ENCODE data around the gene ARHGAP24.

Gene ARHGAP24

DNA sequence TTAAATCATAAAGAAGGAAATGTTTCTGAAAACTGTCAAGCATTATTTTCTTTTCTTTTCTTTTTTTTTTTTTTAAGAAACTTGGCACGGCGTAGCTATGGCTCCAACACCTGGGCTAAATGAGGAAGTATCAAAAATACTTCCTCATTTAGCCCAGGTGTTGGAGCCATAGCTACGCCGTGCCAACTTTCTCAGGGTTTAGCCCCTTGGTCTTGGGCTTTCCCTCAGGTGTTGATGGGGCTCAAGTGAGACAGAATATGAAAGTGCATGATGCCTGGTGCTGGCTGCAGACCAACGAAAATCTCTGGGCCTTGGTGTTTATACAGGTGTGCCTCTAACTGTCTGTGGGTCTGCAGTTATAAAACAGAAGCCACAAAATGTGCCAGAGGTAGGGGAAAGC, 132.7 kb downstream of the ARHGAP24 start:
- H3K18ac ChIP-seq (ENCODE audit: low read length) = no peak overlapping the region
- no peaks in the 10 kb centered on the region for H3K27me3 ChIP-seq (ENCODE audit: insufficient read depth, low read length, poor library complexity)
- no peak overlapping the region for H3K4ac ChIP-seq (ENCODE audit: low read depth, low read length)
- H3K27ac ChIP-seq (ENCODE audit: low read depth, low read length) = no peak overlapping the region
- H3K36me3 ChIP-seq (ENCODE audit: control insufficient read depth, insufficient read depth, low read length) = no peaks in the 10 kb centered on the region
- DNase-seq = no peak
- no peaks in the 10 kb centered on the region for H3K79me2 ChIP-seq (ENCODE audit: control insufficient read depth, insufficient read depth, low read length)
- H3K23ac ChIP-seq (ENCODE audit: low read length) = no peak overlapping the region
- no peak overlapping the region for H3K9ac ChIP-seq (ENCODE audit: low read length)
- H3K4me1 ChIP-seq (ENCODE audit: control insufficient read depth, low read depth, low read length) = no peaks in the 10 kb centered on the region
- no peak overlapping the region for H2AK5ac ChIP-seq (ENCODE audit: low read length)
- H2BK5ac ChIP-seq (ENCODE audit: low read length) = no peak overlapping the region
- no peak overlapping the region for H4K5ac ChIP-seq (ENCODE audit: low read length)
- H2BK120ac ChIP-seq (ENCODE audit: low read depth, low read length) = no peak overlapping the region
- no peak overlapping the region for H3K4me3 ChIP-seq (ENCODE audit: low read length)
- no CpG with 5 or more reads among the region's 5 CpGs for WGBS (ENCODE audit: extremely low coverage, insufficient coverage, low lambda C conversion rate)
- no peak overlapping the region for H2BK15ac ChIP-seq (replicated peaks; ENCODE audit: low read depth)
- H3K56ac ChIP-seq (ENCODE audit: low read length) = no peak overlapping the region
- no peak overlapping the region for H4K8ac ChIP-seq (ENCODE audit: low read depth, low read length)
- no peak overlapping the region for H3K4me2 ChIP-seq (ENCODE audit: low read length)
- no peaks in the 10 kb centered on the region for H3K79me1 ChIP-seq (ENCODE audit: low read length)

DNA sequence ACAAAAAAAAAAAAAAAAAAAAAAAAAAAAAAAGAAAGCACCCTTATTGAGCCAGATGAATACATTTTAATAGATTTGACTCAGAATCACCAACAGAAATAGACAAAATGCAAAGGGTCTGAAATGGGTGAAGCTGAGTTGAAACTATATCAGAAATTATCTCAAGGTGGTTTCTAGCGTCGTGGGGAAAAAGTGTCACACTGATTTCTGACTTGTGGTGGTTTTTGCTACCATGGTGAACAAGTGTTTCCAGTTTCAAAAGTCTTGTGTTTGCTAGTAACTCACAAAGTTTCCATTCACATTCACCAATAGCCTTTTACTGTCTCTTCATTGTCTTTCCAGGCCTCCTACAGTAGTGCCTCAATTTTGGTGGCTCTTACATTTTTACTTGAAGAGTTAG, 135.5 kb downstream of the ARHGAP24 start:
- Histone ChIP-seq H2BK120ac (ENCODE audit: low read depth, low read length) (no peak overlapping the region), H3K79me1 (ENCODE audit: low read length) (no peaks in the 10 kb centered on the region), H3K27me3 (ENCODE audit: insufficient read depth, low read length, poor library complexity) (no peaks in the 10 kb centered on the region), H3K36me3 (ENCODE audit: control insufficient read depth, insufficient read depth, low read length) (no peaks in the 10 kb centered on the region), H3K79me2 (ENCODE audit: control insufficient read depth, insufficient read depth, low read length) (no peaks in the 10 kb centered on the region), H4K8ac (ENCODE audit: low read depth, low read length) (no peak overlapping the region), H3K18ac (ENCODE audit: low read length) (no peak overlapping the region), H3K27ac (ENCODE audit: low read depth, low read length) (no peak overlapping the region), H3K4ac (ENCODE audit: low read depth, low read length) (no peak overlapping the region), H3K56ac (ENCODE audit: low read length) (no peak overlapping the region), H3K4me1 (ENCODE audit: control insufficient read depth, low read depth, low read length) (no peaks in the 10 kb centered on the region), H3K4me3 (ENCODE audit: low read length) (no peak overlapping the region), H3K9ac (ENCODE audit: low read length) (no peak overlapping the region), H2BK15ac (replicated peaks; ENCODE audit: low read depth) (no peak overlapping the region), H4K5ac (ENCODE audit: low read length) (no peak overlapping the region), H3K4me2 (ENCODE audit: low read length) (no peak overlapping the region), H2AK5ac (ENCODE audit: low read length) (no peak overlapping the region), H2BK5ac (ENCODE audit: low read length) (no peak overlapping the region), H3K23ac (ENCODE audit: low read length) (no peak overlapping the region)
- WGBS (ENCODE audit: extremely low coverage, insufficient coverage, low lambda C conversion rate) = no CpG with 5 or more reads among the region's 2 CpGs
- DNase-seq = no peak

DNA sequence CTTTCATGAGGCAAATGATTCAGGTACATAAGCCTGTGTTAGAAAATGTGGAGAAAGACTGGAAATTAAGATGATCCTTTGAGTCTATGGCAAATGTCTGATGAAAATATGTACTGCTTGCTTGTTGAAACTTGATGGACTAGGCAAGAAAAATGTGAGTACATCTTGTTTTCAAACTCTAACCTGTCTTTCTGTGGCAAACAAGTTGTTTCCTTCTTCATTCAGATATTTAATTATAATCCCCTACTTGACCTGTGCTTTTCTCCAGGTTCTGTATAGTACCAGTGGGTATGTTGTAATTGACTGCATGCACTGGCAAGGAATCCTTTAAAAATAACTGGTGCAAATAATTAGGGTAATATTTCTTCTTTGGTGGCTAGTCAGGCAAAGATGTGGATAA, 136.7 kb downstream of the ARHGAP24 start:
- Histone ChIP-seq H4K8ac (ENCODE audit: low read depth, low read length) (no peak overlapping the region), H2BK120ac (ENCODE audit: low read depth, low read length) (no peak overlapping the region), H3K4me2 (ENCODE audit: low read length) (no peak overlapping the region), H2BK5ac (ENCODE audit: low read length) (no peak overlapping the region), H3K4me3 (ENCODE audit: low read length) (no peak overlapping the region), H2BK15ac (replicated peaks; ENCODE audit: low read depth) (no peak overlapping the region), H3K9ac (ENCODE audit: low read length) (no peak overlapping the region), H3K4me1 (ENCODE audit: control insufficient read depth, low read depth, low read length) (no peaks in the 10 kb centered on the region), H2AK5ac (ENCODE audit: low read length) (no peak overlapping the region), H3K18ac (ENCODE audit: low read length) (no peak overlapping the region), H3K79me2 (ENCODE audit: control insufficient read depth, insufficient read depth, low read length) (no peaks in the 10 kb centered on the region), H3K4ac (ENCODE audit: low read depth, low read length) (no peak overlapping the region), H3K23ac (ENCODE audit: low read length) (no peak overlapping the region), H3K36me3 (ENCODE audit: control insufficient read depth, insufficient read depth, low read length) (no peaks in the 10 kb centered on the region), H3K79me1 (ENCODE audit: low read length) (no peaks in the 10 kb centered on the region), H3K27me3 (ENCODE audit: insufficient read depth, low read length, poor library complexity) (no peaks in the 10 kb centered on the region), H4K5ac (ENCODE audit: low read length) (no peak overlapping the region), H3K27ac (ENCODE audit: low read depth, low read length) (no peak overlapping the region), H3K56ac (ENCODE audit: low read length) (no peak overlapping the region)
- no peak for DNase-seq

DNA sequence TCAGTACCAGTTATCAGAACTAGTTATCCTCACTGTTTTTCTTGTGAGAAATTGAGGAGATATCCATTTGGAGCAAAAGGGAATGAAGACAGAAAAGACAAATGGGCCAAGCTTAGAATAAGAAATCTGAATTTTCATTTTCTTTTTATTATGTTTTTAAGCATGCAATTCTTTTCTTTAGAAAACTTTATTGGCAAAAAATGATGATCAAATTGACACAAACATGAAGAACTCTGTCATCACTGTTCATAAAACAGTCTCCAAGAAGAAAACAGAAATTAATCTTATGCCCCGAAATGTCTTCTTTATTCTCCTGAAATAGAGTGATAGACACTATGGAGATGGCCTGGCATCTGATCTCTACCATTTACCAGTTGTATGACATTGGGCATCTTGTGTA, 139.0 kb downstream of the ARHGAP24 start:
- Histone ChIP-seq H3K4me1 (ENCODE audit: control insufficient read depth, low read depth, low read length) (no peaks in the 10 kb centered on the region), H2BK120ac (ENCODE audit: low read depth, low read length) (no peak overlapping the region), H4K5ac (ENCODE audit: low read length) (no peak overlapping the region), H2AK5ac (ENCODE audit: low read length) (no peak overlapping the region), H3K27me3 (ENCODE audit: insufficient read depth, low read length, poor library complexity) (no peaks in the 10 kb centered on the region), H2BK15ac (replicated peaks; ENCODE audit: low read depth) (no peak overlapping the region), H3K4ac (ENCODE audit: low read depth, low read length) (no peak overlapping the region), H3K56ac (ENCODE audit: low read length) (no peak overlapping the region), H2BK5ac (ENCODE audit: low read length) (no peak overlapping the region), H4K8ac (ENCODE audit: low read depth, low read length) (no peak overlapping the region), H3K79me2 (ENCODE audit: control insufficient read depth, insufficient read depth, low read length) (no peaks in the 10 kb centered on the region), H3K4me2 (ENCODE audit: low read length) (no peak overlapping the region), H3K79me1 (ENCODE audit: low read length) (no peaks in the 10 kb centered on the region), H3K36me3 (ENCODE audit: control insufficient read depth, insufficient read depth, low read length) (no peaks in the 10 kb centered on the region), H3K9ac (ENCODE audit: low read length) (no peak overlapping the region), H3K18ac (ENCODE audit: low read length) (no peak overlapping the region), H3K4me3 (ENCODE audit: low read length) (no peak overlapping the region), H3K23ac (ENCODE audit: low read length) (no peak overlapping the region), H3K27ac (ENCODE audit: low read depth, low read length) (no peak overlapping the region)
- no peak for DNase-seq
- no CpG with 5 or more reads among the region's 1 CpG for WGBS (ENCODE audit: extremely low coverage, insufficient coverage, low lambda C conversion rate)

DNA sequence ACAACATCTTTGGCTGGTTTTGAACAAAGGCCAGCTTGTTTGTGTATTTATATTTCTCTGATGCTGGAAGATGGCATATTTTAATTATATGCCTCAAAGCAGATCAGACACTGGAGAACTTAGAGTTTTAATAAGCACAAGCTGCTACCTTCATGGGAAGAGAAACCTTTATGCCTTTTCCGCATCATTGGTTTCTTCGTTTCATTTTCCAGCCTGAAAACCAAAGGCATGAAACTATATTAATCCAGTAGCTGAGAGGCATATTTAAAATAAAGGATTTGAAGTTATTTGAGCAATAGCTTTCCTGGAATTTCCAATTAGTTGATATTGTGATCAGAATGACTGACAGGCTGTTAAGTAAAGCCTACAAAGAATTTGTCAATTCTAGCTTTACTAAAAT, 141.0 kb downstream of the ARHGAP24 start:
- H3K79me2 ChIP-seq (ENCODE audit: control insufficient read depth, insufficient read depth, low read length) = no peaks in the 10 kb centered on the region
- no peak overlapping the region for H2BK5ac ChIP-seq (ENCODE audit: low read length)
- H3K56ac ChIP-seq (ENCODE audit: low read length) = no peak overlapping the region
- no peak overlapping the region for H3K9ac ChIP-seq (ENCODE audit: low read length)
- no peak for DNase-seq
- H4K8ac ChIP-seq (ENCODE audit: low read depth, low read length) = no peak overlapping the region
- H3K4me2 ChIP-seq (ENCODE audit: low read length) = no peak overlapping the region
- no peak overlapping the region for H3K18ac ChIP-seq (ENCODE audit: low read length)
- H3K27ac ChIP-seq (ENCODE audit: low read depth, low read length) = no peak overlapping the region
- H3K36me3 ChIP-seq (ENCODE audit: control insufficient read depth, insufficient read depth, low read length) = no peaks in the 10 kb centered on the region
- H4K5ac ChIP-seq (ENCODE audit: low read length) = no peak overlapping the region
- H3K23ac ChIP-seq (ENCODE audit: low read length) = no peak overlapping the region
- H3K4me1 ChIP-seq (ENCODE audit: control insufficient read depth, low read depth, low read length) = no peaks in the 10 kb centered on the region
- H2BK15ac ChIP-seq (replicated peaks; ENCODE audit: low read depth) = no peak overlapping the region
- H3K4ac ChIP-seq (ENCODE audit: low read depth, low read length) = no peak overlapping the region
- H3K79me1 ChIP-seq (ENCODE audit: low read length) = no peaks in the 10 kb centered on the region
- no peak overlapping the region for H3K4me3 ChIP-seq (ENCODE audit: low read length)
- no peak overlapping the region for H2AK5ac ChIP-seq (ENCODE audit: low read length)
- no CpG with 5 or more reads among the region's 2 CpGs for WGBS (ENCODE audit: extremely low coverage, insufficient coverage, low lambda C conversion rate)
- no peaks in the 10 kb centered on the region for H3K27me3 ChIP-seq (ENCODE audit: insufficient read depth, low read length, poor library complexity)
- H2BK120ac ChIP-seq (ENCODE audit: low read depth, low read length) = no peak overlapping the region

DNA sequence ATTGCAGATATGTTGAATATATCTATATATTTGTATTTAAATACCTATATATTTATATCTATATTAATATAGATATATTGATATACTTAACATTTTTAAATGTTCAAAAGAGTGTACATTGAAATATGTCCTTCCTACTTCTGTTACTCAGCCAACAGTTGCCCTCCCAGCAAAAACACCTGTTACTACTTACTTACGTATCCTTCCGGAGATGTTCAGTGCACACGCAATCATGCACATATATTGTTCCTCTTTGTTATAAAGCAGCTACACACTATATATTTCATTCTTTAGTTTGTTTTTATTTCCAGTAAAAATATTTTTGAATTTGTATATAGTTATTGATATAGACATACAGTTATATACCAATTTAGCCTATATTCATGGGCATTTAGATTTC, 142.3 kb downstream of the ARHGAP24 start:
- H3K56ac ChIP-seq (ENCODE audit: low read length) = no peak overlapping the region
- WGBS (ENCODE audit: extremely low coverage, insufficient coverage, low lambda C conversion rate) = no CpG with 5 or more reads among the region's 3 CpGs
- no peaks in the 10 kb centered on the region for H3K4me1 ChIP-seq (ENCODE audit: control insufficient read depth, low read depth, low read length)
- H3K18ac ChIP-seq (ENCODE audit: low read length) = no peak overlapping the region
- no peak overlapping the region for H3K9ac ChIP-seq (ENCODE audit: low read length)
- no peak overlapping the region for H3K27ac ChIP-seq (ENCODE audit: low read depth, low read length)
- H2BK15ac ChIP-seq (replicated peaks; ENCODE audit: low read depth) = no peak overlapping the region
- no peaks in the 10 kb centered on the region for H3K79me1 ChIP-seq (ENCODE audit: low read length)
- H3K79me2 ChIP-seq (ENCODE audit: control insufficient read depth, insufficient read depth, low read length) = no peaks in the 10 kb centered on the region
- no peak overlapping the region for H2AK5ac ChIP-seq (ENCODE audit: low read length)
- H3K4ac ChIP-seq (ENCODE audit: low read depth, low read length) = no peak overlapping the region
- H3K4me2 ChIP-seq (ENCODE audit: low read length) = no peak overlapping the region
- DNase-seq = no peak
- H3K36me3 ChIP-seq (ENCODE audit: control insufficient read depth, insufficient read depth, low read length) = no peaks in the 10 kb centered on the region
- H3K27me3 ChIP-seq (ENCODE audit: insufficient read depth, low read length, poor library complexity) = no peaks in the 10 kb centered on the region
- H4K5ac ChIP-seq (ENCODE audit: low read length) = no peak overlapping the region
- no peak overlapping the region for H2BK120ac ChIP-seq (ENCODE audit: low read depth, low read length)
- H3K4me3 ChIP-seq (ENCODE audit: low read length) = no peak overlapping the region
- no peak overlapping the region for H3K23ac ChIP-seq (ENCODE audit: low read length)
- H2BK5ac ChIP-seq (ENCODE audit: low read length) = no peak overlapping the region
- no peak overlapping the region for H4K8ac ChIP-seq (ENCODE audit: low read depth, low read length)

Measured in mesendoderm (in vitro differentiated cells).